ENCODE results near the gene TMEM139.
"Not testable (repeated sequence)": the region's sequence is repeated elsewhere in the genome, so short reads cannot be mapped to it uniquely, and the experiment has no call there.

The TMEM139 gene

DNA sequence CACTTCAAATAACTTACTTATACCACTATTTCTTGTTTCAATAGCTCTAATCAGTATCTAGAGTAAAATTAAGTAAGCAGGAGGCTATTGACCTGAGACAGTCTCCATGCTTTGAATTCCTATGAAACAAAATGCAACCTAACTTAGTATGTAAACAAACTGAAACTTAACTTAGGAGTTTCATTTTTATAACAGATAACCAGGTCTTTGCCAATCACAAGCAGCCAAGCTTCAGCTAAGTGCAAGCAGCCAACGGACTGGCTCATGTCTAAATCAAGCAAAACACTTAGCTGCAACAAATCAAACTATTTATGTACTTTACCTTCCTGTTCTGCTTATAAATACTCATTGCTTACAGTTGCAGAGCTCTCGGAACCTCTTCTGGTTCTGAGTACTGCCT is 25.9 kb upstream of the TMEM139 start:
- no peak for DNase-seq (ENCODE audit: low read depth in 2 of 2)

- no peak for DNase-seq (ENCODE audit: low read depth in 2 of 2)
These were observed 25.0 kb upstream of the TMEM139 start for GRCh38 chr7:143259765-143260164.

DNA sequence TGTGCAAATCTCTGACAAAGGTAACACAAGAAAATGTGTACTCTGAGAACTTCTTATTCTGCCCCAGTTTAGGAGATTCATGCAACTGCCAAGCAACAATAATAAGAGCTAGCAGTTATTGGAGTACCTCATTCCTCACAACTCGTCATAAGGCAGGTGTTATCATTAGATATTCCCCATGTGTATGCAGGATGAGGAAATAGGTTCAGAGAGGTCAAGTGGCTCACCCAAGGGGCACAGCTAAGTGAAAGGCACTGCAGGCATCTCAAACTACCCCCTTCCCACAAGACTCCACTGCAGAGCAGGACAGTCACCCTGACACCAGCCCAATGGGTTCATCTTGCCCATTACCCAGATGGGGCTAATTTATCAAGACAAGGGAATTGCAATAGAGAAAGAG is 22.9 kb upstream of the TMEM139 start:
- no peak for DNase-seq (ENCODE audit: low read depth in 2 of 2)

DNA sequence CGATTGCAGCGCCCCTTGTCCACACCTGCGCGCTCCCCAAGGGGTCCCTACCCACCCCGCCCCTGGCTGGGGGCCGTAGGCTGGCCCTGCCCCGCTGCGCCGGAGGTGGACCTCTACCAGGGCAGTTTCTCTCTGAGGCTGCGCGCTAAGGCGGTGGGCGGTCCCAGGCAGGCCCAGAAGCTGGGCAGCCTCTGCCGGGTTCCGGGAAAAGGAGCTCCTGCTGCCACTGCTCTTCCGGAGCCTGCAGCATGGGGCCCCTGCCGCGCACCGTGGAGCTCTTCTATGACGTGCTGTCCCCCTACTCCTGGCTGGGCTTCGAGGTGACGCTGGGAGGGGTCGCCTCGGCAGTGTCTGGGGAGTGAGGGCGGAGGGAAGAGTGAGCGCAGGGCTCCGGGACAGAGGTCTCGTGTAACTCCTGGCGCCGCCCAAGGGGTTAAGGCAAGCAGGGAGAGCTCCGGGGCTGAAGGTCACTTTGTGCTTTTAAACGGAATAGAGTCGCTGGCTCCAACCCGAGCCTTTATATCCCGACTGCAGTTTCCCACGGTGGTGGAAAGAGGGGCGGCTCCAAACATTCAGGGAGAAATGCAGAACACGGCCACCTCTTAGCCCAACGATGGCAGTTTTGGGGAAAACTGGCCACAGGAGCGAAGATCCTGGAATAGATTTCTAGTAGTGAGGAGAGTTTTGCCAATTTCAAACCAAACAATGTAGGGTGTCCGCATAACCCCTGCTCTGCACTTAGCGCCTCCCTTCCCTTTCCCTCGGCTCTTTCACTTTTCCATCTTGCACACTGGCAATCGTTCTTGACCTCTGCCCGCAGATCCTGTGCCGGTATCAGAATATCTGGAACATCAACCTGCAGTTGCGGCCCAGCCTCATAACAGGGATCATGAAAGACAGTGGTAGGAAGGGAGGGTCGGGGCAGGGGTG is 21.2 kb upstream of the TMEM139 start, which contains the start of gene GSTK1:
GSTK1 (plus strand) TSS at position 176 of the 930 bp plus-strand sequence; CDS start at position 249, 73 bp downstream.
- peak; percentile 67 to 78 for DNase-seq (ENCODE audit: low read depth in 2 of 2)

DNA sequence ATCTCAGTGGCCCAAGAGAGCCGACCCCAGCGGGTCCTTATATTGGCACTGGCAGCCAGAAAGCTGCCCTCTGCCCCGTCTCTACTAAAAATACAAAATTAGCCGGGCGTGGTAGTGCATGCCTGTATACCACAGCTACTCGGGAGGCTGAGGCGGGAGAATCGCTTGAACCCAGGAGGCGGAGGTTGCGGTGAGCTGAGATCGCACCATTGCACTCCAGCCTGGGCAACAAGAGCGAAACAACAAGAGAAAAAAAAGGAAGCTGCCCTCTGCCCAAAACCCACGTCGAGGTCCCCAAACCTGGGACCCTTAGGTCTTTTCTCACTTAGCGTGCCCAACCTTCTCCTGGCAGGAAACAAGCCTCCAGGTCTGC is 20.6 kb upstream of the TMEM139 start:
- not testable (repeated sequence) for DNase-seq (ENCODE audit: low read depth in 2 of 2)

DNA sequence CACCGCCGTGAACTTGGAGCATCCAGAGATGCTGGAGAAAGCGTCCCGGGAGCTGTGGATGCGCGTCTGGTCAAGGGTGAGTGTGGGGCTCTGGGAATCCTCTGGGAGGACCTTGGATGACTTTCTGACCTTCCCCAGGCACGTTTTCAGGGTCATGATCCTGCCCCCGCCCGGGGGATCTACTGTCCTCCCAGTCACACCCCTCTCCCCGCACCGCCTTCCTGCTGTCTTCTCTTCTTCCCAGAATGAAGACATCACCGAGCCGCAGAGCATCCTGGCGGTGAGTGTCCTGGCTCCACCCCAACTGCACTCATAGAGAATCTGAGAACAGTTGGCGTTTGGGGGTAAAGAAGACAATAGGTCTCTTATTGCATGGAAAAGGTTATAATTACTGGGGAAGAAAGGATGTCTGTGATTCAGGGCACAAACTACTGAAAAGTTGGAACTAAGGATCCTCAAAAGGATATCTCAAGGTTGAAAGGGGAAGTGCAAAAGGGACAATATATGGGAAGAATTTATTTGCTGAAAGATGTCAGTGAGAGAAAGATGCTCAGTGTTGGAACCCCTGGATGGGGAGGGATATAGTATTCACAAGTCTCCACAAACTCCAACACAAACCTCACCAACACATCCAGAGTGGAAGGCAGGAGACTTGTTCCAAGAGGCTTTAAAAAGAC is 19.6 kb upstream of the TMEM139 start:
- no peak for DNase-seq (ENCODE audit: low read depth in 2 of 2)

DNA sequence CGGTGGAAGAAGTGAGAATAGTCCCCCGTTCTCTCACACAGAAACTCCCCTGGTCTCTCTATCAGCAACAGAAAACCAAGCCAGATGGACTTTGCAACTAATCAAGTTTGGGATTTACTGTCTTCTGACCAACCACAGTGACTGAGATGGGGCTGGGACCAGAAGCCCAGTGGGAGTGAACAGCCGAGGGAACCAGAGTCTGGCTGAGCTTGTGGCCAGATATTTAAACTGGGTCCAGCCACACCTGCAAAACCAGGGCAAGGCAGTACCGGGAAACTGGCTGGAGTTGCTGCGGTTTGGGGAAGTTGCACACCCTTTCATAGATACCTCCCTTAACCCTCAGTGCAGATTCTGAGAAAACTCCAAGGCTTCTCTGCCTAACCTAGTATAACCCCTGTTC is 15.5 kb upstream of the TMEM139 start:
- no peak for DNase-seq (ENCODE audit: low read depth in 2 of 2)

DNA sequence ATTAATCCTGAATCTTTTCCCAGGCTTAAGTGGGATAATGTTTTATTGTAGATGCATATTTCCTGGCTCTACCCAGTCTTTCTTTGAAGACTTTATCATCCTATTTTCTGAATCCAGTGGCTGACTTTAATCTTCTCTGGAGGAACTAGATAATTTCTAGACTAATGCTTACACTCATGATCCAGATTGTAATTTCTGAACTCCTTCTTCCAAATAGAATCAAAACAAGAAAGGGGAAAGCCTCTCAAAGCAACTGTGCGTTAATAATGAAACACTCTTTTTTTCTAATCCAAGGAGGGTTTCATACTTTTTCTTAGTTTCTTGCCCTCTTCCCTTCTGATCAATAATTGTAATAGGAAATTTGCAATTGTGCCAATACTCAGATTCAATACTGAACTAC is 13.5 kb upstream of the TMEM139 start:
- no peak for DNase-seq (ENCODE audit: low read depth in 2 of 2)

DNA sequence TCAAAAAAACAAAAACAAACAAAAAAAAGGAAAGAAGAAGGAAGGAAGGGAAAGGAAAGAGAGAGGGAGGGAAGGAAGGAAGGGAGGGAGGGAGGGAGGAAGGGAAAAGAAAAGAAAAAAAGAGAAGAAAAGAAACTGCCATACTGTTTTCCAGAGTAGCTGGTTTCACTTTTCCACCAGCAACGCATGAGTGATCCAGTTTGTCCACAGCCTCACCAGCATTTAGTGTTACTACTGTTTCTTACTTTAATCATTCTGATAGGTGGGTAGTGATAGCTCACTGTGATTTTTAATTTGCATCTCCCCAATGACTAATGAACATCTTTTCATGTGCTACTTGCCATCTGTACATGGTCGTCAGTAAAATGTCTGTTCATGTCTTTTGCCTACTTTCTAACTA is 11.9 kb upstream of the TMEM139 start:
- DNase-seq (ENCODE audit: low read depth in 2 of 2), result no peak

GRCh38 chr7:143279186-143280098 is 5.3 kb upstream of the TMEM139 start:
- DNase-seq (ENCODE audit: low read depth in 2 of 2), result no peak

- no peak for DNase-seq (ENCODE audit: low read depth in 2 of 2)
These were observed 4.6 kb upstream of the TMEM139 start for GRCh38 chr7:143280160-143280559.

- no peak for DNase-seq (ENCODE audit: low read depth in 2 of 2)
These were observed 4.2 kb upstream of the TMEM139 start for GRCh38 chr7:143280566-143280965.

DNA sequence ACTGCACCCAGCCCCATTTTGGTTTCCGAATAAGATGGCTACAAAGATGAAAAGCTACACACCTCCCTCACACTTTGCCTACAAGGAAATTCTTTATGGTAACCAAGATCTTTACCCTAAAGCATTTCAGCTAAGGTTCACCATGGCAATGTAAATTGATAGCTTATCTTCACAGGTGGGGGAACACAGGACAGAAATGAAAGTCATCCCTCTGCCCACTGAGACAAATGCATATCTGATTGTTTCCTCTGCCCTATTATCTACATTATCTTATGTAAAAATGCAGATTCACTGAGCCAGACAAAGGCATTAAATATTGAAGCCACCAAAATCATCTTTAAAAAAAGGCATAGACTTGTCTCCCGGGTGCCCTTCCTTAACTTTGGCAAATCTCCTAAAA is 3.2 kb upstream of the TMEM139 start:
- no peak for DNase-seq (ENCODE audit: low read depth in 2 of 2)

DNA sequence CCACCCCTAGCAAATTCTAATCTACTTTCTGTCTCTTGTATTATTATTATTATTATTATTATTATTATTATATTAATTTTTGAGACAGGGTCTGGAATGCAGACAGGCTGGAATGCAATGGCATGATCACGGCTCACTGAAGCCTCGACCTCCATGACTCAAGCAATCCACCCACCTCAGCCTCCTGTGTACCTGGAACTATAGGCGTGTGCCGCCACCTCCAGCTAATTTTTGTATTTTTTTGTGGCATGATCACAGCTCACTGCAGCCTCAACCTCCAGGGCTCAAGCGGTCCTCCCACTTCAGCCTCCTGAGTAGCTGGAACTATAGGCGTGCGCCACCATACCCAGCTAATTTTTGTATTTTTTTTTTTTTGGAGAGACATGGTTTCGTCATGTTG is 2.6 kb upstream of the TMEM139 start:
- no peak for DNase-seq (ENCODE audit: low read depth in 2 of 2)

GRCh38 chr7:143283381-143283780 is 1.4 kb upstream of the TMEM139 start:
- no peak for DNase-seq (ENCODE audit: low read depth in 2 of 2)

GRCh38 chr7:143285470-143285778 is 666 bp downstream of the TMEM139 start:
- no peak for DNase-seq (ENCODE audit: low read depth in 2 of 2)

DNA sequence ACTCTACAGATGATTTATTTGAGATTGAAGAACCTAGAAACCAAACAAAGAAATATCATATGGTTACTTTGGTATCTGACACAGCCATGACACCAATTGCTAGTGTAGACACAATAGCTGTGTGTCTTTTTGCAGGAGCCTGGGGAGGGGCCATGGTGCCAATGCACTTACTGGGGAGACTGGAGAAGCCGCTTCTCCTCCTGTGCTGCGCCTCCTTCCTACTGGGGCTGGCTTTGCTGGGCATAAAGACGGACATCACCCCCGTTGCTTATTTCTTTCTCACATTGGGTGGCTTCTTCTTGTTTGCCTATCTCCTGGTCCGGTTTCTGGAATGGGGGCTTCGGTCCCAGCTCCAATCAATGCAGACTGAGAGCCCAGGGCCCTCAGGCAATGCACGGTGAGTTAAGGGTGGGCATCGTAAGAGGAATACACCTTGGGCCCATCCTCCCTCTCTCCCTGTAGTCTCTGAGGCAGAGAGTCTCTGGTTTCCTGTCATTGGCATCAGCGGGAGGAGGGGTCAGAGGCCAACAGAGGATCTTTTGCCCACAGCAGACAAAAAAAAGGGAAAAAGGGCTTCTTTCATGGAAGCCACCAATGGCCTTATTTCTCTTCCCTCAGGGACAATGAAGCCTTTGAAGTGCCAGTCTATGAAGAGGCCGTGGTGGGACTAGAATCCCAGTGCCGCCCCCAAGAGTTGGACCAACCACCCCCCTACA is 1.2 kb downstream of the TMEM139 start:
- DNase-seq (ENCODE audit: low read depth in 2 of 2), result no peak

GRCh38 chr7:143286522-143286890 is 1.7 kb downstream of the TMEM139 start:
- no peak for DNase-seq (ENCODE audit: low read depth in 2 of 2)

DNA sequence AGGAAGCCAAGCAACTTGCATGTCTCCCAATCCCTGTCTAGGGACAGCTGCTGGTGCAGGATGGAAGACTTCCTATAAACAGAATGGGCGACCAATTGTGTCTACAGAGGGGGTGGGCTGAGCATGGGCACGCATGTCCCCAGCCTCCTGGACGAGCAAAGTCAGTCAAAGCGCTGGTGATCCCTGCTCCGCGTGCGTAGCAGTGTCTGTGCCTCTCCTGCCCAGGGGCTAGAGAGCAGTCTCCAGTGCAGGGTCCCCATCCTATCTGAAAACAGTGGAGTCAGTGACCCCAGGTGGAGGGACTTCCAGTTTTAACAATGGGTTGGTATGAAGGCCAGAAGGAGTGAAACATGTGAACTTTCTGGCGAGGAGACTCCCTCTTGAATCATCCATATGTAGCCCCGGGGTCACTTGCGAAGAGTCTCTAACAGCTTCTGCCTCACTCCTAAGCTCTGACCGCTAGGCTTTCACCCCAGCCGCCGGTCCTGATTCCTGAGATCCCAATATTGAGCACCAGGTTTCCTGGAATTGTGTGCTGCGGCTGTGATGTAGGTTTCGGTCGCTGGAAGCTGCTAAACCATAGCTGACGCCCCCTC is 2.7 kb downstream of the TMEM139 start:
- no peak for DNase-seq (ENCODE audit: low read depth in 2 of 2)

- peak; percentile 98 for DNase-seq (ENCODE audit: low read depth in 2 of 2)
These were observed 3.4 kb downstream of the TMEM139 start, which contains the start of gene CASP2 for GRCh38 chr7:143287935-143288826. TSS of gene CASP2 (plus strand) at chr7:143288351. CDS start at chr7:143288456, 105 bp downstream.

Data from stimulated activated CD4-positive, alpha-beta T cell treated with anti-CD3 and anti-CD28 coated beads, Interleukin-1b, Interleukin-23, amount 100 ng/mL, for 4 hours (primary cell).